Sigmoid colon (tissue), 7 donors: ENCODE results near the gene MED29. TPM values are rescaled to one million over a fixed set of nuclear protein-coding genes. Genes with fewer than 3 reads are reported as not detected.

Source experiments
- DNase-seq: peaks from one replicate; pipeline ENCODE4 v3.0.0-alpha.2; 2019
- H3K27ac ChIP-seq, 4 donors: fragments of 200-600 bp; sonication (generic); one replicate each; pipeline ENCODE4 v1.5.1; 2016 to 2019; ENCODE audit warnings: mild to moderate bottlenecking in 1 of 4
- H3K27me3 ChIP-seq, 3 donors: fragments of 200-600 bp; sonication (generic); one replicate each; pipeline ENCODE4 v1.5.1; 2019; ENCODE audit warnings: mild to moderate bottlenecking in 1 of 3
- H3K36me3 ChIP-seq, 4 donors: fragments of 200-600 bp; sonication (generic); one replicate each; pipeline ENCODE4 v1.5.1; 2016 to 2019
- H3K4me1 ChIP-seq, 4 donors: fragments of 200-600 bp; sonication (generic); one replicate each; pipeline ENCODE4 v1.5.1; 2017 to 2019
- H3K4me3 ChIP-seq, 4 donors: fragments of 200-600 bp; sonication (generic); one replicate each; pipeline ENCODE4 v1.5.1; 2017 to 2019; ENCODE audit warnings: mild to moderate bottlenecking in 2 of 4, moderate library complexity in 1 of 4
- H3K9me3 ChIP-seq, 4 donors: fragments of 200-600 bp in 3 of 4; sonication (generic) in 3 of 4; one replicate each; pipeline versions ENCODE4 v1.5.1 to v1.6.1; 2013 to 2019
- CTCF ChIP-seq, 4 experiments: fragments of 450-650 bp in 3 of 4; fragments of 200-600 bp in 1 of 4; IDR thresholded peaks; one replicate each; pipeline ENCODE4 v1.5.1; 2016 to 2019; ENCODE audit warnings: antibody characterized with exemption in 4 of 4, mild to moderate bottlenecking in 3 of 4, moderate library complexity in 2 of 4
- EP300 ChIP-seq, 4 donors: sonication (generic); formaldehyde crosslinking; IDR thresholded peaks; one replicate each; pipeline ENCODE4 v1.6.1; 2017; ENCODE audit warnings: antibody characterized with exemption in 4 of 4
- POLR2A ChIP-seq, 2 donors: fragments of 450-650 bp; IDR thresholded peaks; one replicate each; pipeline ENCODE4 v1.6.1; 2016; ENCODE audit warnings: antibody characterized with exemption in 2 of 2, mild to moderate bottlenecking in 2 of 2, moderate library complexity in 2 of 2
- POLR2AphosphoS5 ChIP-seq, 4 donors: sonication (generic); formaldehyde crosslinking; IDR thresholded peaks; one replicate each; pipeline ENCODE4 v1.6.1; 2017; ENCODE audit warnings: antibody characterized with exemption in 4 of 4
- WGBS, 2 donors: extraction: QIAGEN DNeasy Blood & Tissue Kit; methylation state at CpG; one replicate each; pipeline ENCODE4 v1.1.7; 2013; 5-methylcytosine and 5-hydroxymethylcytosine counted together
- intact Hi-C: fragments of 100-400 bp; cut with DNase I; formaldehyde crosslinking; loops from one replicate; pipeline ENCODE4 v1.15.1; 2023
- polyA plus RNA-seq, 3 donors: library from polyadenylated mRNA; stranded (reverse); fragments of 200-250 nt; gene quantifications; one replicate each; pipeline ENCODE4 v1.2.3, GENCODE V29; 2013
- total RNA-seq, 4 donors: library from RNA; depleted of rRNA; stranded (reverse); fragments of >200 nt; gene quantifications; one replicate each; pipeline ENCODE4 v1.1.0, GENCODE V29; 2016
- donor health status: healthy with polysubstance abuse.
- donor health status: Bipolar disorder and iron deficiency.
- donor health status: healthy.

MED29 gene
- total and polyA plus RNA-seq, 7 donors = 22.8 to 44.6 (median 31.0) TPM

DNA sequence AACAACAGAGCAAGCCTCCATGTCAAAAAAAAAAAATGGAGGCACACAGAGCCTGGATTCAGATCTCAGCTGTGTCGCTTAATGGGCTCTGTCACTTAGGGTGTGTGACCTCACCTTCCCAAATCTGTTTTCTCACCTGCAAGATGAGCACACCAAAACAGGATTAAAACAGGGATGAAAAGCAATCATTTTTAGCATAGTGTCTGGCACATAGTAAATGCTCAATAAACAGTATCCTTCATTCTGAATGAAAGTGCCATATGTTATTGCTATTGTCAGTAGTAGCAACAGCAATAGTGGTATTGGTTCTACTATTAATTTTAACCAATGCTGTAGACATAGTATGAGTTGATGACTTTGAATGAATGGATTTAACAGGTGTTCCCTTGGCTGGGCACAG lies 25.6 kb upstream of the MED29 start:
- Histone ChIP-seq H3K4me1 (peaks cover 0 to 21% (median 5%) of the 10 kb centered on the region in 4 donors), H3K9me3 (no peaks in the 10 kb centered on the region), H3K4me3 (no peak overlapping the region), H3K27me3 (no peaks in the 10 kb centered on the region), H3K36me3 (peaks cover 10 to 90% (median 28%) of the 10 kb centered on the region in 4 donors), H3K27ac (peak overlapping the region in 3 of 4 donors; percentile 64 to 77 (median 69))
- 100% methylated on average over 1 of the region's 1 CpG for WGBS, 2 donors
- DNase-seq = no peak
- intact Hi-C loops = no loop called here
- TF ChIP-seq EP300 (IDR thresholded peaks at IDR 0.05) (no peak), POLR2AphosphoS5 (IDR thresholded peaks at IDR 0.05) (no peak), CTCF (IDR thresholded peaks at IDR 0.05) (no peak), POLR2A (IDR thresholded peaks at IDR 0.05) (no peak)

DNA sequence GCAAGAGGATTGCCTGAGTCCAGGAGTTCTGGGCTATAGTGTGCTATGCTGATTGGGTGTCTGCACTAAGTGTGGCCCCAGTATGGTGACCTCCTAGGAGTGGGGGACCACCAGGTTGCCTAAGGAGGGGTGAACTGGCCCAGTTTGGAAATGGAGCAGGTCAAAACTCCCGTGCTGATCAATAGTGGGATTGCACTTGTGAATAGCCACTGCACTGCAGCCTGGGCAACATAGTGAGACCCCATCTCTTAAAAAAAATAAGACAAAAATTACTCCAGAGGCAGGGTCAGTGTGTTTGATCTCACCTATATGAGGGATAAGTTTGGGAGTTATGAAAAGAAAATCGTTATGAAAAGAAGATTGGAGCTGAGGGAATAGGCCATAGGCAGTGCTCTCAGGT lies 22.0 kb upstream of the MED29 start:
- peaks cover 13 to 66% (median 28%) of the 10 kb centered on the region in 4 donors for H3K36me3 ChIP-seq
- no peak overlapping the region for H3K4me3 ChIP-seq
- H3K9me3 ChIP-seq = no peaks in the 10 kb centered on the region
- no peak for DNase-seq
- H3K4me1 ChIP-seq = peaks cover 0 to 30% (median 24%) of the 10 kb centered on the region in 4 donors
- intact Hi-C loops = no loop called here
- WGBS, 2 donors = 88 to 91% methylated on average over 2 of the region's 2 CpGs
- no peak for TF ChIP-seq EP300 (IDR thresholded peaks at IDR 0.05)
- no peak for TF ChIP-seq POLR2A (IDR thresholded peaks at IDR 0.05)
- no peak for TF ChIP-seq CTCF (IDR thresholded peaks at IDR 0.05)
- no peak for TF ChIP-seq POLR2AphosphoS5 (IDR thresholded peaks at IDR 0.05)
- H3K27me3 ChIP-seq = no peaks in the 10 kb centered on the region
- H3K27ac ChIP-seq = no peak overlapping the region

DNA sequence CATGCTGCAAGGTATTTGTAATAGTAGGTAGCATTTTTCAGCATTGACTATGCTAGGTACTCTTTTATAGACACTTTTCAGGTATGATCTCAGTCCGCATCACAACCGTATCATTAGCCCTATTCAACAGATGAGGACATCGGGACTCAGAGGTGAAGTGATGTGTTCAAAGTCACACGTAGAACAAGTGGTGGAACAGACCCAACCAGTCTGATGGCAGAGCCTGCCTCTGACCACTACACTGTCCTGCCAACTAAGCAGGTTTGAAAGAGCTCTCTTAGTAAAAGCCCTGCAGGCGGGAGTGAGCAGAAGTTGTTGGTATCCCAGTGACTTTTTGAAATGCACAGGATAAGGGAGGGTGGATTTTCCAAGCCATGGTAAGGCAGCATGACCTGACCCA lies 20.4 kb upstream of the MED29 start:
- no peak for TF ChIP-seq CTCF (IDR thresholded peaks at IDR 0.05)
- no peak for TF ChIP-seq EP300 (IDR thresholded peaks at IDR 0.05)
- no peak for TF ChIP-seq POLR2AphosphoS5 (IDR thresholded peaks at IDR 0.05)

GRCh38 chr19:39372047-39372802 lies 19.0 kb upstream of the MED29 start:
- Histone ChIP-seq H3K27me3 (no peaks in the 10 kb centered on the region), H3K4me1 (peaks cover 0 to 30% (median 24%) of the 10 kb centered on the region in 4 donors), H3K36me3 (peaks cover 31 to 64% (median 42%) of the 10 kb centered on the region in 4 donors), H3K9me3 (no peaks in the 10 kb centered on the region), H3K4me3 (peak overlapping the region in 1 of 4 donors; percentile 7), H3K27ac (peak overlapping the region; percentile 88 to 94 (median 92))
- WGBS, 2 donors = 67 to 74% methylated on average over 8 of the region's 8 CpGs
- peak; percentile 96 for DNase-seq
- TF ChIP-seq POLR2AphosphoS5 (IDR thresholded peaks at IDR 0.05) (peak; percentile 12 to 71 (median 60)), POLR2A (IDR thresholded peaks at IDR 0.05) (no peak), CTCF (IDR thresholded peaks at IDR 0.05) (no peak)
- intact Hi-C loops = no loop called here

More for the DNA sequence above, 20.4 kb upstream of the MED29 start:
- intact Hi-C loops = no loop called here
- Histone ChIP-seq H3K27ac (peak overlapping the region in 3 of 4 donors; percentile 88 to 94 (median 91)), H3K9me3 (no peaks in the 10 kb centered on the region), H3K36me3 (peaks cover 16 to 62% (median 30%) of the 10 kb centered on the region in 4 donors), H3K4me1 (peaks cover 0 to 30% (median 24%) of the 10 kb centered on the region in 4 donors), H3K27me3 (no peaks in the 10 kb centered on the region), H3K4me3 (no peak overlapping the region)
- WGBS, 2 donors = 94 to 99% methylated on average over 5 of the region's 5 CpGs
- DNase-seq = no peak
